H9 (cell line): ENCODE measurements around the gene KRT222. TPM values are rescaled to one million over a fixed set of nuclear protein-coding genes. Genes with fewer than 3 reads are reported as not detected.

Source experiments
- DNase-seq: peaks from one replicate; pipeline ENCODE4 v3.0.0-alpha.2; 2017
- H2AFZ ChIP-seq: one replicate; pipeline ENCODE4 v1.6.1; 2013; ENCODE audit warnings: mild to moderate bottlenecking, low read length, control low read depth, moderate library complexity
- H2AK5ac ChIP-seq: 2 replicates; pipeline ENCODE4 v1.6.1; 2013; ENCODE audit warnings: low read length, control low read depth, mixed read lengths; ENCODE audit not compliant: insufficient read length
- H2BK120ac ChIP-seq: one replicate; pipeline ENCODE4 v1.6.1; 2013; ENCODE audit warnings: low read depth, mild to moderate bottlenecking, low read length, control low read depth, inconsistent platforms; ENCODE audit not compliant: poor library complexity, severe bottlenecking
- H2BK12ac ChIP-seq: 2 replicates; pipeline ENCODE4 v1.6.1; 2013; ENCODE audit warnings: low read length, control low read depth, mixed read lengths, low read depth; ENCODE audit not compliant: insufficient read length
- H2BK15ac ChIP-seq: 2 replicates; pipeline ENCODE4 v1.6.1; 2013; ENCODE audit warnings: low read depth, low read length, control low read depth
- H2BK20ac ChIP-seq: one replicate; pipeline ENCODE4 v1.6.1; 2013; ENCODE audit warnings: low read depth, mild to moderate bottlenecking, low read length, control low read depth, inconsistent platforms; ENCODE audit not compliant: poor library complexity, severe bottlenecking
- H2BK5ac ChIP-seq: 2 replicates; pipeline ENCODE4 v1.6.1; 2013; ENCODE audit warnings: low read length, control low read depth, mixed read lengths; ENCODE audit not compliant: insufficient read length
- H3K14ac ChIP-seq: 2 replicates; pipeline ENCODE4 v1.6.1; 2013; ENCODE audit warnings: low read length, control low read depth; ENCODE audit not compliant: insufficient read depth
- H3K18ac ChIP-seq: 2 replicates; pipeline ENCODE4 v1.6.1; 2013; ENCODE audit warnings: low read depth, mild to moderate bottlenecking, mixed read lengths, low read length, control low read depth; ENCODE audit not compliant: insufficient read length
- H3K23ac ChIP-seq: 2 replicates; pipeline ENCODE4 v1.6.1; 2013; ENCODE audit warnings: low read length, control low read depth, mixed read lengths, low read depth; ENCODE audit not compliant: insufficient read length
- H3K23me2 ChIP-seq: 2 replicates; pipeline ENCODE4 v1.6.1; 2013; ENCODE audit warnings: low read depth, mild to moderate bottlenecking, mixed read lengths, low read length, control low read depth; ENCODE audit not compliant: insufficient read length, poor library complexity, severe bottlenecking
- H3K27ac ChIP-seq: 2 replicates; pipeline ENCODE4 v1.5.1; 2013; ENCODE audit warnings: low read length, control low read depth, mixed read lengths, low read depth; ENCODE audit not compliant: insufficient read length
- H3K27me3 ChIP-seq: 2 replicates; pipeline ENCODE4 v1.6.1; 2013; ENCODE audit warnings: low read length, control low read depth, inconsistent platforms; ENCODE audit not compliant: insufficient read depth
- H3K4ac ChIP-seq: 2 replicates; pipeline ENCODE4 v1.6.1; 2013; ENCODE audit warnings: low read depth, mild to moderate bottlenecking, control low read depth, inconsistent platforms, low read length, moderate library complexity
- H3K4me1 ChIP-seq: 2 replicates; pipeline ENCODE4 v1.6.1; 2013; ENCODE audit warnings: low read length, control low read depth, inconsistent platforms; ENCODE audit not compliant: insufficient read depth
- H3K4me2 ChIP-seq: 2 replicates; pipeline ENCODE4 v1.6.1; 2013; ENCODE audit warnings: low read length, control low read depth, mixed read lengths; ENCODE audit not compliant: insufficient read length, insufficient read depth
- H3K56ac ChIP-seq: 2 replicates; pipeline ENCODE4 v1.6.1; 2013; ENCODE audit warnings: low read depth, mild to moderate bottlenecking, mixed read lengths, low read length, control low read depth; ENCODE audit not compliant: insufficient read length
- H3K79me1 ChIP-seq: 2 replicates; pipeline ENCODE4 v1.6.1; 2013; ENCODE audit warnings: low read depth, mild to moderate bottlenecking, moderate library complexity, low read length, control low read depth, inconsistent platforms; ENCODE audit not compliant: insufficient read depth, poor library complexity, severe bottlenecking
- H3K79me2 ChIP-seq: 2 replicates; pipeline ENCODE4 v1.6.1; 2013; ENCODE audit warnings: low read length, control low read depth, inconsistent platforms; ENCODE audit not compliant: insufficient read depth
- H3K9ac ChIP-seq: 2 replicates; pipeline ENCODE4 v1.6.1; 2013; ENCODE audit warnings: low read length, control low read depth, mixed read lengths; ENCODE audit not compliant: insufficient read length; ENCODE audit errors: extremely low read depth
- H3K9me3 ChIP-seq: one replicate; pipeline ENCODE4 v1.6.1; 2013; ENCODE audit warnings: low read depth, low read length, inconsistent platforms; ENCODE audit not compliant: control insufficient read depth
- H3T11ph ChIP-seq: one replicate; pipeline ENCODE4 v1.6.1; 2013; ENCODE audit warnings: mild to moderate bottlenecking, low read length, control low read depth, inconsistent platforms
- H4K20me1 ChIP-seq: one replicate; pipeline ENCODE4 v1.6.1; 2013; ENCODE audit not compliant: control insufficient read depth, insufficient read length, insufficient read depth
- H4K5ac ChIP-seq: 2 replicates; pipeline ENCODE4 v1.6.1; 2013; ENCODE audit warnings: low read depth, mild to moderate bottlenecking, mixed read lengths, low read length, control low read depth; ENCODE audit not compliant: insufficient read length
- H4K8ac ChIP-seq: replicated peaks from 2 replicates; pipeline ENCODE4 v1.6.1; 2013; ENCODE audit warnings: low read length, control low read depth, mixed read lengths, low read depth; ENCODE audit not compliant: insufficient read length
- H4K91ac ChIP-seq: 2 replicates; pipeline ENCODE4 v1.6.1; 2013; ENCODE audit warnings: low read depth, mild to moderate bottlenecking, moderate library complexity, mixed read lengths, low read length, control low read depth; ENCODE audit not compliant: insufficient read length
- H3K27ac Mint-ChIP-seq, 3 experiments: 2 replicates in 2 of 3; 3 replicates in 1 of 3; pipeline ENCODE4 v1.8.0; 2020 to 2021; ENCODE audit warnings: mixed read lengths in 3 of 3, mild to moderate bottlenecking in 1 of 3, moderate library complexity in 1 of 3
- H3K27me3 Mint-ChIP-seq: 2 replicates; pipeline ENCODE4 v1.8.0; 2021; ENCODE audit warnings: low read depth, mild to moderate bottlenecking, moderate library complexity, mixed read lengths
- H3K36me3 Mint-ChIP-seq, 3 experiments: 2 replicates in 2 of 3; 3 replicates in 1 of 3; pipeline ENCODE4 v1.8.0; 2020 to 2021; ENCODE audit warnings: low read depth in 3 of 3, mixed read lengths in 3 of 3; ENCODE audit not compliant: insufficient read depth in 1 of 3
- H3K4me1 Mint-ChIP-seq, 2 experiments: 2 replicates each; pipeline ENCODE4 v1.8.0; 2020; ENCODE audit warnings: mixed read lengths in 2 of 2
- H3K4me3 Mint-ChIP-seq, 2 experiments: 2 replicates in 1 of 2; 3 replicates in 1 of 2; pipeline ENCODE4 v1.8.0; 2020 to 2021; ENCODE audit warnings: mild to moderate bottlenecking in 2 of 2, mixed read lengths in 2 of 2, moderate library complexity in 1 of 2
- H3K9me3 Mint-ChIP-seq, 2 experiments: 2 replicates in 1 of 2; 3 replicates in 1 of 2; pipeline ENCODE4 v1.8.0; 2020; ENCODE audit warnings: mild to moderate bottlenecking in 2 of 2, mixed read lengths in 2 of 2, moderate library complexity in 1 of 2
- CTCF ChIP-seq: fragments of 200-600 bp; sonication (generic); conservative IDR thresholded peaks from 3 replicates; pipeline ENCODE4 v1.8.0; 2021; ENCODE audit warnings: antibody characterized with exemption, mild to moderate bottlenecking
- WGBS: extraction: QIAGEN DNeasy Blood & Tissue Kit; methylation state at CpG from one replicate; pipeline ENCODE4 v1.1.7; 2013; ENCODE audit warnings: missing lambda C conversion rate, low lambda C conversion rate, mixed read lengths; ENCODE audit not compliant: insufficient read length; ENCODE audit errors: extremely low coverage; 5-methylcytosine and 5-hydroxymethylcytosine counted together
- total RNA-seq: library from RNA; stranded (reverse); gene quantifications from 2 replicates; pipeline ENCODE4 v1.2.1, GENCODE V29; 2021

Gene KRT222
- total RNA-seq, 1 experiment from 2014 or later = 0.13 TPM

- H3K27ac Mint-ChIP-seq = no peak within 1 kb of the TSS
- H2BK12ac ChIP-seq = no peak within 1 kb of the TSS
- no peak within 1 kb of the TSS; the same call in 1 of the 2 replicates for H3K14ac ChIP-seq
Measured at GRCh38 chr17:40703652-40704051, 38.7 kb upstream of the KRT222 start, which contains the start of gene KRT24. Gene KRT24 (minus strand): TSS chr17:40703752. CDS start chr17:40703693, 59 bp downstream.

More at GRCh38 chr17:40703652-40704051, 38.7 kb upstream of the KRT222 start, which contains the start of gene KRT24:
- Histone ChIP-seq H3K23ac (no peak within 1 kb of the TSS), H2AFZ (no peak within 1 kb of the TSS), H3K9me3 (no peaks in the 10 kb centered on the region), H3K27ac (no peak within 1 kb of the TSS), H4K91ac (no peak within 1 kb of the TSS), H2BK120ac (no peak within 1 kb of the TSS), H3K79me2 (no peaks in the 10 kb centered on the region), H2AK5ac (no peak within 1 kb of the TSS), H2BK15ac (no peak within 1 kb of the TSS), H3T11ph (no peak within 1 kb of the TSS), H4K20me1 (no peaks in the 10 kb centered on the region), H3K27me3 (no peaks in the 10 kb centered on the region), H3K9ac (no peak within 1 kb of the TSS), H2BK5ac (no peak within 1 kb of the TSS), H3K23me2 (no peaks in the 10 kb centered on the region), H3K4ac (no peak within 1 kb of the TSS), H3K18ac (no peak within 1 kb of the TSS), H3K4me2 (no peak within 1 kb of the TSS), H3K4me1 (no peaks in the 10 kb centered on the region), H4K8ac (no peak within 1 kb of the TSS), H2BK20ac (no peak within 1 kb of the TSS), H3K79me1 (no peaks in the 10 kb centered on the region), H4K5ac (no peak within 1 kb of the TSS), H3K56ac (no peak within 1 kb of the TSS)
- no peak for TF ChIP-seq CTCF
- Mint-ChIP-seq H3K27me3 (peaks cover 3% of the 10 kb centered on the region; the same call in 1 of the 2 replicates), H3K4me3 (no peak within 1 kb of the TSS), H3K9me3 (no peaks in the 10 kb centered on the region), H3K36me3 (no peaks in the 10 kb centered on the region), H3K4me1 (peaks cover 0 to 3% of the 10 kb centered on the region in 2 experiments; a peak in 1 of 4 replicates)
- no peak for DNase-seq
- WGBS = no CpG with 5 or more reads among the region's 7 CpGs
